CD4-positive, alpha-beta T cell (primary cell): ENCODE measurements around the gene ZNF780A. TPM values are rescaled to one million over a fixed set of nuclear protein-coding genes. Genes with fewer than 3 reads are reported as not detected.

ENCODE experiments used
- ATAC-seq: fragments of 200-7000 bp; cut with Tn5 transposase; one replicate; pipeline ENCODE4 v1.10.0; 2022; ENCODE audit warnings: mild to moderate bottlenecking; ENCODE audit not compliant: poor library complexity
- CTCF ChIA-PET: fragments of 350-600 bp; sonication (Branson Sonifier 250); formaldehyde crosslinking; loops from one replicate; lab custom pipeline; 2021; ENCODE audit warnings: antibody characterized with exemption, inconsistent platforms; lab: Charles Lee
- POLR2A ChIA-PET: fragments of 350-600 bp; sonication (Branson Sonifier 250); formaldehyde crosslinking; loops from one replicate; lab custom pipeline; 2021; ENCODE audit warnings: antibody characterized with exemption, inconsistent platforms; lab: Charles Lee
- DNase-seq, 14 experiments: peaks; one replicate each; pipeline ENCODE4 v3.0.0-alpha.2; 2013 to 2020; ENCODE audit warnings: mixed read lengths in 2 of 14
- H3K27ac ChIP-seq, 2 donors: one replicate each; pipeline versions ENCODE4 v1.5.1 to v1.7.0; 2013; ENCODE audit warnings: low read length in 2 of 2, low read depth in 1 of 2, mild to moderate bottlenecking in 1 of 2
- H3K27me3 ChIP-seq, 2 experiments: 1 replicate in 1 of 2; 2 replicates in 1 of 2; pipeline versions ENCODE4 v1.6.1 to v1.7.0; 2013; ENCODE audit warnings: low read length in 2 of 2, control low read depth in 1 of 2, mild to moderate bottlenecking in 1 of 2, moderate library complexity in 1 of 2; ENCODE audit not compliant: insufficient read depth in 2 of 2, control insufficient read depth in 1 of 2
- H3K36me3 ChIP-seq: one replicate; pipeline ENCODE4 v1.6.1; 2013; ENCODE audit warnings: low read length, control low read depth; ENCODE audit not compliant: insufficient read depth
- H3K4me1 ChIP-seq: one replicate; pipeline ENCODE4 v1.6.1; 2013; ENCODE audit warnings: low read length, control low read depth; ENCODE audit not compliant: insufficient read depth
- H3K4me3 ChIP-seq: one replicate; pipeline ENCODE4 v1.5.1; 2013; ENCODE audit warnings: mild to moderate bottlenecking, low read length, moderate library complexity
- H3K9me3 ChIP-seq, 2 experiments: 1 replicate in 1 of 2; 2 replicates in 1 of 2; pipeline versions ENCODE4 v1.6.1 to v1.7.0; 2013; ENCODE audit warnings: low read length in 2 of 2, mild to moderate bottlenecking in 2 of 2, control low read depth in 1 of 2, moderate library complexity in 1 of 2; ENCODE audit not compliant: control insufficient read depth in 1 of 2, insufficient read depth in 1 of 2
- H3K27ac Mint-ChIP-seq: one replicate; pipeline ENCODE4 v1.8.0; 2020; ENCODE audit warnings: mixed read lengths
- H3K27me3 Mint-ChIP-seq: one replicate; pipeline ENCODE4 v1.8.0; 2021; ENCODE audit warnings: mixed read lengths
- H3K36me3 Mint-ChIP-seq: one replicate; pipeline ENCODE4 v1.8.0; 2021; ENCODE audit warnings: low read depth, mixed read lengths
- H3K4me1 Mint-ChIP-seq: one replicate; pipeline ENCODE4 v1.8.0; 2021; ENCODE audit warnings: low read depth, mixed read lengths
- H3K4me3 Mint-ChIP-seq: one replicate; pipeline ENCODE4 v1.8.0; 2020; ENCODE audit warnings: mild to moderate bottlenecking, mixed read lengths
- H3K9me3 Mint-ChIP-seq: one replicate; pipeline ENCODE4 v1.8.0; 2020; ENCODE audit warnings: mixed read lengths
- CTCF ChIP-seq: fragments of 200-600 bp; IDR thresholded peaks from one replicate; pipeline ENCODE4 v1.8.0; 2022; ENCODE audit warnings: antibody characterized with exemption, mild to moderate bottlenecking
- intact Hi-C, 2 experiments: fragments of 100-400 bp; cut with DNase I in 1 of 2; cut with micrococcal nuclease in 1 of 2; formaldehyde crosslinking; loops; one replicate each; pipeline versions ENCODE4 v1.15.1 to v1.9.0; 2023 to 2025; cut with DNase I, micrococcal nuclease
- total RNA-seq, 174 experiments: library from RNA in 2 of 174; stranded (reverse) in 2 of 174; gene quantifications; one replicate each; pipeline ENCODE4 v1.2.3 and lab custom pipeline; 2021 to 2026

Gene ZNF780A
- total RNA-seq, 2 experiments from 2014 or later: 9.7 to 10.6 TPM

DNA sequence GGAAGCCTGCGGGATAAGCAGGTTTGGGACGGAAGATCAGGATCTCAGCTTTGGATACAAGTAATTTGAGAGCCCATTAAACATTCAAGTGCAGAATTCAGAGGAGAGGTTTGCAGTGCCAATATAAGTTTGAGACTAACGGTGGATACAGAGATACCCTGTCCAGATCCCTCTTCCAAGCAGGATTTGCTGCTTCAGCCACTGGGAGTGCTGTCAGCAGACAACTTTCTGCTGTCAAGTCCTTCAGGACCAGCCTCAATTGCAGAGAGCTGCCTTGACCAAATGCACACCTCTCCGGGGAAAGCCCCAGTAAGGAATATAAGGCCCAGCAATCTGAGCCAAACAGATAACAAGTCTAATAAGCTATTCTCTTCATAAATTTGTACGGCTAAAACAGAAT, 46.1 kb upstream of the ZNF780A start:
- DNase-seq (no peak), ATAC-seq (no peak)
- H3K27me3 Mint-ChIP-seq: peaks cover 15% of the 10 kb centered on the region
- no peak overlapping the region for H3K27ac Mint-ChIP-seq
- Histone ChIP-seq H3K9me3 (no peaks in the 10 kb centered on the region), H3K4me3 (no peak overlapping the region), H3K27me3 (peaks cover 0 to 2% of the 10 kb centered on the region in 2 experiments), H3K27ac (no peak overlapping the region), H3K36me3 (no peaks in the 10 kb centered on the region), H3K4me1 (no peaks in the 10 kb centered on the region)
- H3K4me1 Mint-ChIP-seq: peaks cover 9% of the 10 kb centered on the region
- ChIA-PET CTCF (no interaction called here), POLR2A (interaction anchor here (0.6 kb wide), 1 partner anchor 1062 kb away, joined by 3 read pairs; no protein-coding TSS in a partner anchor)
- H3K4me3 Mint-ChIP-seq: no peak overlapping the region
- H3K36me3 Mint-ChIP-seq: no peaks in the 10 kb centered on the region
- intact Hi-C loops: loop anchor here in 1 of 2 experiments (10.0 kb wide), 1 partner anchor 498 kb away; no protein-coding TSS in a partner anchor
- no peak for TF ChIP-seq CTCF
- H3K9me3 Mint-ChIP-seq: no peaks in the 10 kb centered on the region

DNA sequence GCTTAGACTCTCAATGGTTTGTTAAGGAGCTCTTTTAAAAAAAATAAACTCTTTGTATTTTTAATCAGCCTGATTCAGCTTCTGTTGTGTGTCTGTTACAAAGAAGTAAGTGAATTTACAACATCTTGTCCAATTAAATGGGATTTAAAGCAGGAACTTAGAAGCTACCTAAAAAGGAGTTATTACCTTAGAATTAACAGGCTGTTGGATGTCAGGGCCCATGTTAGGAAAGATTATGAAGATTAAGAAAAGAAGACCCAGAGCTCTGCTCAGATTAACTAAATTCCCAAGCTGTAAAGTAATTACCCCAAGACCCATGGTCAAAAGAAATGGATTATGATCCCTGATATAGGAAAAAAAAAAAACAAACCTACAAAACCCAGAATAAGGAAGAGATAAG, 44.1 kb upstream of the ZNF780A start:
- DNase-seq: no peak
- ATAC-seq: no peak
- Mint-ChIP-seq H3K36me3 (no peaks in the 10 kb centered on the region), H3K27ac (no peak overlapping the region), H3K27me3 (peaks cover 31% of the 10 kb centered on the region), H3K9me3 (no peaks in the 10 kb centered on the region), H3K4me3 (no peak overlapping the region), H3K4me1 (peaks cover 6% of the 10 kb centered on the region)
- Histone ChIP-seq H3K4me1 (no peaks in the 10 kb centered on the region), H3K4me3 (no peak overlapping the region), H3K36me3 (no peaks in the 10 kb centered on the region), H3K9me3 (peaks cover 0 to 2% of the 10 kb centered on the region in 2 experiments), H3K27ac (no peak overlapping the region), H3K27me3 (peaks cover 0 to 4% of the 10 kb centered on the region in 2 experiments)
- intact Hi-C loops: loop anchor here (5.0 to 10.0 kb wide), 2 partner anchors 32 to 500 kb away; no protein-coding TSS in a partner anchor
- TF ChIP-seq CTCF: no peak
- ChIA-PET CTCF (no interaction called here), POLR2A (no interaction called here)

GRCh38 chr19:40133491-40133890, 42.7 kb upstream of the ZNF780A start:
- H3K27ac ChIP-seq: no peak overlapping the region
- CTCF ChIA-PET: no interaction called here
- Mint-ChIP-seq H3K4me3 (no peak overlapping the region), H3K36me3 (no peaks in the 10 kb centered on the region), H3K27ac (no peak overlapping the region), H3K27me3 (peaks cover 43% of the 10 kb centered on the region), H3K9me3 (peaks cover 4% of the 10 kb centered on the region), H3K4me1 (no peaks in the 10 kb centered on the region)
- DNase-seq (no peak), ATAC-seq (no peak)
- H3K27me3 ChIP-seq: peaks cover 0 to 4% of the 10 kb centered on the region in 2 experiments
- H3K9me3 ChIP-seq: peaks cover 0 to 5% of the 10 kb centered on the region in 2 experiments
- no peak for TF ChIP-seq CTCF
- no peak overlapping the region for H3K4me3 ChIP-seq
- intact Hi-C loops: loop anchor here (5.0 to 10.0 kb wide), 2 partner anchors 34 to 501 kb away; no protein-coding TSS in a partner anchor
- POLR2A ChIA-PET: no interaction called here
- H3K36me3 ChIP-seq: no peaks in the 10 kb centered on the region
- H3K4me1 ChIP-seq: no peaks in the 10 kb centered on the region
